Stimulated activated CD4-positive, alpha-beta T cell treated with anti-CD3 and anti-CD28 coated beads, Interleukin-12 subunit alpha, Interleukin-12 subunit beta, amount 100 ng/mL, for 4 hours (primary cell): ENCODE results near the gene PTTG1IP.

Experiments
- DNase-seq: peaks from one replicate; pipeline ENCODE4 v3.0.0-alpha.2; 2020

PTTG1IP gene

GRCh38 chr21:44894687-44895302 lies 21.3 kb upstream of the PTTG1IP start:
- no peak for DNase-seq

GRCh38 chr21:44893948-44894656 lies 20.6 kb upstream of the PTTG1IP start:
- DNase-seq = no peak

- no peak for DNase-seq
Measured at GRCh38 chr21:44893278-44893556, 19.7 kb upstream of the PTTG1IP start.

GRCh38 chr21:44892536-44893277 lies 19.2 kb upstream of the PTTG1IP start:
- DNase-seq = peak; percentile 79

- no peak for DNase-seq
Measured at GRCh38 chr21:44892095-44892494, 18.6 kb upstream of the PTTG1IP start.

- no peak for DNase-seq
Measured at GRCh38 chr21:44891631-44892031, 18.1 kb upstream of the PTTG1IP start.

GRCh38 chr21:44890961-44891541 lies 17.6 kb upstream of the PTTG1IP start:
- DNase-seq = no peak

- no peak for DNase-seq
Measured at GRCh38 chr21:44890338-44890931, 16.9 kb upstream of the PTTG1IP start.

GRCh38 chr21:44889625-44890337 lies 16.3 kb upstream of the PTTG1IP start:
- no peak for DNase-seq

- no peak for DNase-seq
Measured at GRCh38 chr21:44888581-44889550, 15.4 kb upstream of the PTTG1IP start.

GRCh38 chr21:44887807-44888580 lies 14.5 kb upstream of the PTTG1IP start:
- DNase-seq = no peak

- no peak for DNase-seq
Measured at GRCh38 chr21:44887126-44887806, 13.8 kb upstream of the PTTG1IP start.

GRCh38 chr21:44886113-44887075 lies 12.9 kb upstream of the PTTG1IP start:
- no peak for DNase-seq

GRCh38 chr21:44885615-44886014 lies 12.1 kb upstream of the PTTG1IP start:
- DNase-seq = no peak

- no peak for DNase-seq
Measured at GRCh38 chr21:44884097-44884496, 10.6 kb upstream of the PTTG1IP start.

- no peak for DNase-seq
Measured at GRCh38 chr21:44883250-44883649, 9.8 kb upstream of the PTTG1IP start.

GRCh38 chr21:44881198-44881872 lies 7.8 kb upstream of the PTTG1IP start:
- DNase-seq = no peak
